Activated CD4-positive, alpha-beta T cell treated with anti-CD3 and anti-CD28 coated beads for 4 hours (primary cell): Measurements from ENCODE around the gene PPM1H.

ENCODE experiments used
- DNase-seq, 2 donors: peaks; one replicate each; pipeline ENCODE4 v3.0.0-alpha.2; 2020

The PPM1H gene

DNA sequence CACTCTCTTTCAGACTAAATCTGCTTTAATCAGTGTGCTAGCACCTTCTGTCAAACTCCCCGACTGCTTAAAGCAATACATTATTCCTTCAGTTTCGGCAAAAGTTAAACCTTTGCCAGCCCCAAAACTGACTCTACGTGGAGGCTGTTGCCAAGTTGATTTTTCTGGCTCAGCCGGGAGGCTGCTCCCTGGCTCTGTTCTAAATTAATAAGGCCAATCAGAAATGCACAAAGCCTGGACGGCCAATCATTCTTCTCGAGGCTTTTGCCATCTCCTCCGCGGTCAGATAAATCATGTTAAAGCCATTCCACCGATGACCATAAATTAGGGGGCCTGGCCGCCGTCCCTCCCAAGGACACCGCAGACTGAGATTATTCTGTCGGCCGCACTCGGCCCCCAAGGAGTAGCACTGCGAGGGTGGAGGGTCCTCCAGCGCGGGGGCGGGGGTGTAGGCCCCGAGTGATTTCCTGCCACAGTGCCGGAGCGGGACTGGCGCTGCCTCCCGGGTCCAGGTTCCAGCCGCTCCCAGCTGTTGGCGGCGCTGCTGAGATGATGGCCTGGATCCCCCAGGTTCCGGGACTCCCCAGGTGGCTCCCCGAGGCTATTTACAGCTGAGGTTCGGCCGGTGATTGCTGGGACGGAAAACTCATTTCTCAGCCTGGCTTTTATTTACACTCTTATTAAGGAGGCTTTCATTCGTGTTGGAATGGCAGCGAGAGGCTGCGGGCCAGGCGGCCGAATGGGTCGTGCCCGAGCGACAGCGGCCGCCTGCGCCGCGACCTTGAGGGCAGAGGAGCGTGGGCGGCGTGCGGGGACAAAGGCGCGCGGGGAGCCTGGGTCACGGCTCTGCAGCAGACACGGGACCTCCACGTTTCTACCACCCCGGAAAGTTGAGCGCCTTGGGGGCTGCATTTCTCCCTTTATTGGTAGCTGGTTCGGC, 303.2 kb downstream of the PPM1H start:
- DNase-seq, result peak in 1 of 2 donors; percentile 3

DNA sequence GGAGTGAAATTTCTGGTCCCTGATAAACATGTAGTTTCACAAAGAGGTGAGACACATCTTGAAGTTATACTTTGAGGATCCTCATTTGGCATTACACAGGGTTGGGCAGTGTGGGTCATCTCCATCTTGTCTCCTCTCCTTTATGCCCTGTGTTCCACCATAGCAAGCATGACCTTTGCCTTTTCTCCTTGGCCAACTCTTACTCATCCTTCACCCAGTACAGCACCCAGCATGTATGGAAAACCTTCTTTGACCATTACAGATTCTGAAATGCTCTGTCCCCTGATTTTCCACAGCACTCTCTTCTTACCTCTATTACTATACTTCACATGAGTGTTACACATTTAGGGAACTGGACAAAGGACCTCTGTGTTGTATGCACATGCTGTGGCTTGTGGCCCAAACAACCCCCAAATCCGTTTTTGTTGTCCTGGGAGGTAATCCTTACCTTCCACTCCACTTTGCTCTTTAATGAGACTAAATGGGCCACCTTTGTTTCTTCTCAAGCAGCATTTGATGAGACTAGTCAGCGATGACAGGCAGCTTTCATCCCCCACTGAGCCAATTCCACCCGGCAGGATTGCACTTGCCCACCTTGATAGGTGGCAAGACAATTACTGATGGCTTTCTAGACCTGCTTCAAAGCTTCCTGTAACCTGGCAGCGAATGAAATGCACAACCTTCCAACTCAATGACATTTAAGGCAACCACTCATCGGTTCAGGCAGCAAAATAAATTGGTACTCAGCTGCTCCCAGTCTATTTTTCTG, 304.8 kb downstream of the PPM1H start:
- DNase-seq, result no peak

- no peak for DNase-seq
Observed at GRCh38 chr12:62629413-62629812, 305.5 kb downstream of the PPM1H start.

- DNase-seq, result no peak
Observed at GRCh38 chr12:62627181-62627580, 307.8 kb downstream of the PPM1H start.

- DNase-seq, result no peak
Observed at GRCh38 chr12:62625228-62625627, 309.7 kb downstream of the PPM1H start.

- no peak for DNase-seq
Observed at GRCh38 chr12:62622177-62622576, 312.8 kb downstream of the PPM1H start.

- DNase-seq, result no peak
Observed at GRCh38 chr12:62621101-62621638, 313.8 kb downstream of the PPM1H start.

DNA sequence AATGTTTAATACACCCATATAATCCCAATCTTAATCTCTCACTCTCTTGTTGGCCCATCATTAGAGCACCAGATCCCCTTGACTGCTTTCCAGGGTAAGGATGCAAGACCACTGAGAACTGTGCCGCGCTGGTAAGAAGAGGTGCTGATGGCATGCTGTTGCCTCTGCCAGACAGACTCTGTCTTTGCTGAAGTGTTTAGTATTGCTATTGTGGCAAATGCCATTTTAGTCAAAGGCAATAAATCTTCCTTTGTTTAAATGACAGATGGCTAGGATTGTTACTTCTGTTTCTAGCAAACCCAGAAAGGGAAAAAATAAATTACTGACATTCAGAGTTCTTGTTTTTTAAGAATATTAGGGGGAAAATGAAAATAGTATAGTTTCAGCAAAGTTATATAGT, 316.0 kb downstream of the PPM1H start:
- no peak for DNase-seq

DNA sequence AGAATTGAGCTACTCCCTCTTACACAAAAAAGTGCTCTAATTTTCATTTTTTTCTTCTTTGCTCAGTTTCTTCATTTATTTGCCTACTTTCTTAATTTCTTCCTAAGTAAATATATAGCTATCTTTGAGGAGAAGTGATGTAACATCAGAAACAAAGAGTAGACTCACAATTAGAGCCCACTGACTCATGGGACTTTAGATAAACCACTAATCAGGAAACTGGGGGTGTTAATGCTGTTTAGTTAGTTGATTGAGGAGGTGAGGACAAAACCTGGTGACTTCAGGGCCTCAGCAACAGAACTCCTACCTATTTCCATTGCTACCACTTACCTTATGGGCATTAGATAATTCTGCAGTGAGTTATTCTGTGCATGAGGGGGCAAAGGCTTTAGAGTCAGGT, 316.6 kb downstream of the PPM1H start:
- DNase-seq, result no peak

DNA sequence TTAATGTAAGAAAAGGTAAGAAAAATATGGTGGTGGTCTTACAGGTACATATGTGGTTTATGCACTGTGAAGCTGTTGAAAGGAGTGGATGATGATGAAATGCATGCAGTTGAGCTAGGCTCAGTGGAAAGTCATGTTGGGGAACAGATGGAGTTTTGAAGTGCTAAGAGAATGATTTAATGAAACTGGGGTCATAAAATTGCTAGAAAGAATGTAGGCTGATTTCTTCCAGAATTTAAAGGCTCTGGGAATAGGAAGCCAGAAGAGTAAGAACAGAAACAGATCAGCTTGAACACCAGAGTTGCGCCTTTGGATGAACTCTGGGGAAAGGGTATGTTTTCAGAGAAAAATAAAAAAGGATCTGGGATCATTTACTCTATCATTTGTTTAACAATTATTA, 321.9 kb downstream of the PPM1H start:
- no peak for DNase-seq

DNA sequence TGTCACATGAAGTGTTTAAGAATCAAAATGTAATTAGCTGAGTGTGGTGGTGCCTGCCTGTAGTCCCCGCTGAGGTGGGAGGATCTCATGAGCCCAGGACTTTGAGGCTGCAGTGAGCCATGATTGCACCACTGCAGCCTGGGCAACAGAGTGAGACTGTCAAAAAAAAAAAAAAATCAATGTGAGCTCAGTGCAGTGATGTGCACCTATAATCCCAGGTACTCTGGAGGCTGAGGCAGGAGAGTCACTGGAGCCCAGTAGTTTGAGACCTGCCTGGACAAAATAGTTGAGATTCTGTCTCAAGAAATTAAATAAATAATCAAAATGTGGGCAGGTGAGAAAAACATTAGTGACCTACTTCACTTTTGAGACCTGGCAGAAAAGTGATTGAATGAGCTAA, 328.3 kb downstream of the PPM1H start:
- no peak for DNase-seq

DNA sequence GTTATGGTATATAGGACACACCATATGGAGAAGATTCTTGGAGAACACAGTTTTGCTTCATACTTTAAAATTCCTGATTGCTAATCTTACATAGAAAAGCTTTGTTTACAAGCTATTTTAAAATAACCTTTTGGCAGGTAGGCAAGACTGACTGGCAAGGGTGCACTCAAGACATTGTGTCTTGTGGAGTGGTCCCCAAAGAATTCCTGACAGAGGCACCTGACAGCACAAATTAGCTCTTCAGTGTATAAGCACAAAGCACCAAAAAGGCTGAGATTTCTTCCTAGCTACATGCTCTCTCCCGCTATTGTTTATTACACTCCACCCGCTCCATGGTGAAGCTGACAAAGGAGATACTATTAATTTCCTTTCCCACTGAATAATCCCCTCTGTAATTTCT, 329.0 kb downstream of the PPM1H start:
- no peak for DNase-seq

- no peak for DNase-seq
Observed at GRCh38 chr12:62604871-62605270, 330.1 kb downstream of the PPM1H start.

DNA sequence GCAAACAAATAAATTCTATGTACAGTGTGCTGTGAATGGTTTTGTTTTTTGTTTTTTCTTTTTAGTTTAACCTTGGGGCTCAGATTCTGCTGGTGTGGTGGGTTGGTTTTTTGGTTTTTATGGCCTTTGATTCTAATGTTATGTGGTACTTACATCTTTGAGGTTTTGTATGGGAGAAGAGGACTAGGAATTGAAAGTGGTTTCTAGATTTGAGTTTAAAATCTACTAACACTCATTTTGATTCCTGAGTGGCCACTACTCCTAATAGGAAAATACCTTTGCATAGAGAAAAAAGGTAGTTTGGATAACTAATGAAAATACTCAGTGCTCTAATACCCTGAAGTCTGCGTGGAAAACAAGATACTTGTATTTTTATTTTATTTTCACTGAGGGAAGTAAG, 330.6 kb downstream of the PPM1H start:
- DNase-seq, result no peak

DNA sequence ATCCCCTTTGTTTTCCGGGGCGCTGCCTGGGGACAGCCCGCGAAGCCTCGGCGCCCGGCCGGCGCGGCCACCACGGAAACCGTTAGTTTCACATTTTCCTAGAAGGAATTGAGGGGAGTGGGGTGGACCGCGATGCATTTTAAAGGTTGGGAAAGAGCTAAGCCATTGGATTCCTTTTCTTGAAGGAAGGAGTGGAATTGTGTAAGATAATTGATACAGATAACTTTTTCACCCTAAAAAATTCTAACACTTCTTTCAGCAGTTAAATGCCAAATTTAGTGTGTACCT, 331.2 kb downstream of the PPM1H start:
- DNase-seq, result no peak

- peak; percentile 72 to 80 for DNase-seq
Observed at GRCh38 chr12:62603061-62603810, 331.7 kb downstream of the PPM1H start.

DNA sequence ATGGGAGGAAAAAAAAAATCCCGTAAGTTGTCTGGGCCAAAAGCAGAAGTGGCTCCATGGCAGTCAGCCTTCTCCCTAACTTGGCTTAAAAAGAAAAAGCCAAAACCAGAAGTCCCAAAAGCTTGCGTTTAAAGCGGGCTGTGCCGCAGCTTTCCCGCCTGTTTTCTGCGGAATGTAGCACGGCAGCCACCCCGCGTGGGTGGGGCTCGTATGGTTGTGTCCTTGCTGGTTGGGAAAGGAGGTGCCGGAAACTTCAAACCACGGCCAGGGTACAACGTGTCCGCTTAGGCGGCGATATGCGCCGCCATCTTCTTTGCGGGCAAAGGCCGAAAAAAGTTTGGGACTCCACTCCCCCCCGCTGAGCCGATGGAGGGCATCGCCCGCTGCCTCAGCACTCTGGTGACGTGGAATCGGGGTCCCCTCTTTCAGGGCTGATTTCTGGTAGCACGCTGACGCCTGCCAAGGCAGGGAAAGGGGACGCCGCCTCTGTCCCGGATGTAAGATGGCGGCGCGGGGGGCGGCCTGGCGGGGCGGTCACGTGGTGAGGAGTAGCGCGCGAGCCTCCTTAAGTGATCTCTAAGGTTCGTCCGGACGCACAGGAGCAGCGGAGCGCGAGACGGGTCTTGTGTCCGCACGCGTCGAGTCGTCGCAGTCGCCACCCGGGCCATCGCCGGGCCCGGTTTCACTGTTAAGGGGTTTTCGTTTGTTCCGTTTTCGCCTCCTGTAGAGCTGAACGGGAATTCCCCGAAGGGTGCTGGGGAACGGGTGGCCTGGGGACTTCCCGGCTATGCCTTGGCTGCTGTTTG, 332.5 kb downstream of the PPM1H start:
- DNase-seq, result peak; percentile 82 to 87

- DNase-seq, result no peak
Observed at GRCh38 chr12:62601765-62602164, 333.2 kb downstream of the PPM1H start.

GRCh38 chr12:62599854-62600437, 335.0 kb downstream of the PPM1H start:
- no peak for DNase-seq

- no peak for DNase-seq
Observed at GRCh38 chr12:62598846-62599245, 336.1 kb downstream of the PPM1H start.

GRCh38 chr12:62597253-62597652, 337.7 kb downstream of the PPM1H start:
- DNase-seq, result no peak
